Cardiac muscle cell (in vitro differentiated cells and primary cell): Measurements from ENCODE around the gene KRT39. TPM values are rescaled to one million over a fixed set of nuclear protein-coding genes. Genes with fewer than 3 reads are reported as not detected.

Experiments
- DNase-seq, 2 donors: peaks; one replicate each; pipeline versions ENCODE4 v3.0.0 to v3.0.0-alpha.2; 2010 to 2017; ENCODE audit warnings: low read depth in 1 of 2, low spot score in 1 of 2
- H3K27ac ChIP-seq: fragments of 200-600 bp; sonication (generic); 2 replicates; pipeline ENCODE4 v1.5.1; 2016
- H3K27me3 ChIP-seq: fragments of 200-600 bp; sonication (generic); 2 replicates; pipeline ENCODE4 v1.6.0; 2016; ENCODE audit warnings: control low read depth
- H3K36me3 ChIP-seq: fragments of 200-600 bp; sonication (generic); 2 replicates; pipeline ENCODE4 v1.5.1; 2016; ENCODE audit warnings: control low read depth
- H3K4me1 ChIP-seq: fragments of 200-600 bp; sonication (generic); 2 replicates; pipeline ENCODE4 v1.8.1; 2017; ENCODE audit warnings: low read depth, mild to moderate bottlenecking, mixed run types
- H3K4me3 ChIP-seq: fragments of 200-600 bp; sonication (generic); 2 replicates; pipeline ENCODE4 v1.5.1; 2016; ENCODE audit warnings: mild to moderate bottlenecking
- H3K9me3 ChIP-seq: fragments of 200-600 bp; sonication (generic); 2 replicates; pipeline ENCODE4 v1.5.1; 2017; ENCODE audit warnings: low read depth, mild to moderate bottlenecking, control low read depth
- CTCF ChIP-seq: IDR thresholded peaks from 2 replicates; pipeline ENCODE4 v1.5.1; 2012; ENCODE audit warnings: low read depth, mild to moderate bottlenecking, low read length
- polyA plus RNA-seq: library from polyadenylated mRNA; unstranded; fragments of >200 nt; fragmentation: Nextera tagmentation; extraction: Ambion mirVana; gene quantifications from 2 replicates; pipeline ENCODE4 v1.2.1, GENCODE V29; 2016
- total RNA-seq: library from RNA; depleted of rRNA; stranded (reverse); fragments of >200 nt; gene quantifications from 2 replicates; pipeline ENCODE4 v1.2.3, GENCODE V29; 2016

KRT39 gene
- total and polyA plus RNA-seq, 2 experiments from 2014 or later = not detected

GRCh38 chr17:40945414-40945813 is 21.3 kb downstream of the KRT39 start:
- H3K4me3 ChIP-seq = no peak overlapping the region
- no peaks in the 10 kb centered on the region for H3K36me3 ChIP-seq
- H3K27ac ChIP-seq = no peak overlapping the region
- peaks cover 2% of the 10 kb centered on the region for H3K27me3 ChIP-seq
- H3K9me3 ChIP-seq = no peaks in the 10 kb centered on the region
- no peak for TF ChIP-seq CTCF
- no peak for DNase-seq
- H3K4me1 ChIP-seq = no peaks in the 10 kb centered on the region

DNA sequence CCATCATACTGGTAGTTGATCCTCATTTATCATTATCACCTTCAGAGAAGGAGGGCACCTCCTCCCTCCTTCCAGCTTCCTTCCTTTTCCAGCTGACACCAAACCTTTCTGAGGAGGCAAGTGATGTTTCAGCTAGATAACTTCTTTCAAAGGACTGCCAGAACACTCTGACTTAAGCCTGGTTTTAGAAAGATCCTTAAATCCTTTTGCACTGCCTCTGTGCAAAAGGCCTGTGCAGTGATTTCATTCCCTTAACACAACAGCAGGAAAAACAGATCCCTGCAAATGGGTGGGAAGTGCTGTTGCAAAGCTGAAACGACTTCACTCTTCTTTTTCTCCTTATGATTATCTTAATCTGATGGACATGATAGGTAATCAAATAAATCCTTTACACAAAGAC is 22.2 kb downstream of the KRT39 start:
- no peak for TF ChIP-seq CTCF
- Histone ChIP-seq H3K36me3 (no peaks in the 10 kb centered on the region), H3K27me3 (peaks cover 4% of the 10 kb centered on the region), H3K4me3 (no peak overlapping the region), H3K9me3 (no peaks in the 10 kb centered on the region), H3K27ac (no peak overlapping the region), H3K4me1 (no peaks in the 10 kb centered on the region)
- no peak for DNase-seq

- Histone ChIP-seq H3K36me3 (no peaks in the 10 kb centered on the region), H3K27ac (no peak overlapping the region), H3K4me3 (no peak overlapping the region), H3K27me3 (peaks cover 4% of the 10 kb centered on the region), H3K9me3 (no peaks in the 10 kb centered on the region), H3K4me1 (peaks cover 8% of the 10 kb centered on the region)
- no peak for DNase-seq
- no peak for TF ChIP-seq CTCF
These were observed 24.2 kb downstream of the KRT39 start for GRCh38 chr17:40942553-40942952.

GRCh38 chr17:40940266-40940665 is 26.5 kb downstream of the KRT39 start:
- H3K4me1 ChIP-seq = peaks cover 11% of the 10 kb centered on the region
- no peaks in the 10 kb centered on the region for H3K36me3 ChIP-seq
- peaks cover 4% of the 10 kb centered on the region for H3K27me3 ChIP-seq
- H3K9me3 ChIP-seq = no peaks in the 10 kb centered on the region
- no peak overlapping the region for H3K27ac ChIP-seq
- DNase-seq = no peak
- TF ChIP-seq CTCF = no peak
- no peak overlapping the region for H3K4me3 ChIP-seq

- no peak overlapping the region for H3K4me3 ChIP-seq
- H3K27me3 ChIP-seq = peaks cover 9% of the 10 kb centered on the region
- TF ChIP-seq CTCF = no peak
- no peaks in the 10 kb centered on the region for H3K9me3 ChIP-seq
- DNase-seq = no peak
- H3K27ac ChIP-seq = no peak overlapping the region
- H3K4me1 ChIP-seq = peaks cover 11% of the 10 kb centered on the region
- H3K36me3 ChIP-seq = no peaks in the 10 kb centered on the region
These were observed 27.8 kb downstream of the KRT39 start for GRCh38 chr17:40938981-40939380.

- no peak for DNase-seq
- no peak for TF ChIP-seq CTCF
- peaks cover 14% of the 10 kb centered on the region for H3K27me3 ChIP-seq
- H3K4me3 ChIP-seq = no peak within 1 kb of the TSS
- no peak within 1 kb of the TSS for H3K27ac ChIP-seq
- peaks cover 11% of the 10 kb centered on the region for H3K4me1 ChIP-seq
- H3K36me3 ChIP-seq = no peaks in the 10 kb centered on the region
- H3K9me3 ChIP-seq = no peaks in the 10 kb centered on the region
These were observed 29.3 kb downstream of the KRT39 start, which contains the start of gene KRT23 for GRCh38 chr17:40937384-40937819. TSS of gene KRT23 (minus strand) at chr17:40937646. CDS start at chr17:40936603, 1,043 bp downstream.
